Measurements from ENCODE around the gene DNAJB12. TPM values are rescaled to one million over a fixed set of nuclear protein-coding genes. Genes with fewer than 3 reads are reported as not detected.

DNAJB12 gene
- total RNA-seq, 1 experiment from 2014 or later: 25.8 TPM

GRCh38 chr10:72303424-72304128, 51.1 kb downstream of the DNAJB12 start:
- POLR2A ChIA-PET: interaction anchor here (0.7 to 6.2 kb wide), 10 partner anchors 10 to 66 kb away, joined by 3 to 162 read pairs (median 22); partner anchors contain the start of gene DDIT4
- Histone ChIP-seq H3K27me3 (ENCODE audit: insufficient read depth, low read length) (no peaks in the 10 kb centered on the region), H2AFZ (ENCODE audit: low read depth, low read length, poor library complexity, severe bottlenecking) (no peak overlapping the region), H3K36me3 (ENCODE audit: control insufficient read depth in 1 of 2, insufficient read depth in 2 of 2, low read length in 2 of 2) (no peaks in the 10 kb centered on the region), H3K27ac (ENCODE audit: low read depth, low read length) (no peak overlapping the region), H3K9ac (ENCODE audit: low read length) (no peak overlapping the region), H3K9me3 (ENCODE audit: control insufficient read depth in 1 of 2, insufficient read depth in 1 of 2, low read depth in 1 of 2, low read length in 2 of 2) (no peaks in the 10 kb centered on the region), H3K4me2 (ENCODE audit: low read length) (no peak overlapping the region), H3K4me1 (ENCODE audit: control insufficient read depth in 1 of 2, insufficient read depth in 2 of 2, low read length in 2 of 2) (peaks cover 9 to 33% of the 10 kb centered on the region in 2 experiments), H4K20me1 (ENCODE audit: insufficient read depth) (no peaks in the 10 kb centered on the region), H3K4me3 (replicated peaks in 1 of 2; ENCODE audit: low read depth in 1 of 2, low read length in 2 of 2) (no peak overlapping the region), H3K9me2 (ENCODE audit: insufficient read depth) (no peaks in the 10 kb centered on the region), H3K79me2 (ENCODE audit: insufficient read depth, low read length) (no peaks in the 10 kb centered on the region)
- RAD21 ChIA-PET (ENCODE audit: low non-redundant PET in 1 of 2, low total read pairs in 2 of 2, uncharacterized antibody in 2 of 2, unreplicated experiment in 2 of 2): no interaction called here
- CTCF ChIA-PET: interaction anchor here (0.7 to 1.3 kb wide), 5 partner anchors 27 to 407 kb away, joined by 3 to 4 read pairs (median 3); no protein-coding TSS in a partner anchor
- intact Hi-C loops (cut with micrococcal nuclease): no loop called here
- DNase-seq (ENCODE audit: low read depth, low spot score) (no peak), ATAC-seq (no peak)
- peak; percentile 38 for TF ChIP-seq POLR2AphosphoS5 (IDR thresholded peaks at IDR 0.05; ENCODE audit: low read depth, low read length)
- TF ChIP-seq POLR2A (IDR thresholded peaks at IDR 0.05; ENCODE audit: borderline replicate concordance, extremely low read depth, insufficient read depth, insufficient read length): peak; percentile 96
- TF ChIP-seq MAX (IDR thresholded peaks at IDR 0.05): no peak
- no TSS peak for BruUV-seq (replicated peaks)

DNA sequence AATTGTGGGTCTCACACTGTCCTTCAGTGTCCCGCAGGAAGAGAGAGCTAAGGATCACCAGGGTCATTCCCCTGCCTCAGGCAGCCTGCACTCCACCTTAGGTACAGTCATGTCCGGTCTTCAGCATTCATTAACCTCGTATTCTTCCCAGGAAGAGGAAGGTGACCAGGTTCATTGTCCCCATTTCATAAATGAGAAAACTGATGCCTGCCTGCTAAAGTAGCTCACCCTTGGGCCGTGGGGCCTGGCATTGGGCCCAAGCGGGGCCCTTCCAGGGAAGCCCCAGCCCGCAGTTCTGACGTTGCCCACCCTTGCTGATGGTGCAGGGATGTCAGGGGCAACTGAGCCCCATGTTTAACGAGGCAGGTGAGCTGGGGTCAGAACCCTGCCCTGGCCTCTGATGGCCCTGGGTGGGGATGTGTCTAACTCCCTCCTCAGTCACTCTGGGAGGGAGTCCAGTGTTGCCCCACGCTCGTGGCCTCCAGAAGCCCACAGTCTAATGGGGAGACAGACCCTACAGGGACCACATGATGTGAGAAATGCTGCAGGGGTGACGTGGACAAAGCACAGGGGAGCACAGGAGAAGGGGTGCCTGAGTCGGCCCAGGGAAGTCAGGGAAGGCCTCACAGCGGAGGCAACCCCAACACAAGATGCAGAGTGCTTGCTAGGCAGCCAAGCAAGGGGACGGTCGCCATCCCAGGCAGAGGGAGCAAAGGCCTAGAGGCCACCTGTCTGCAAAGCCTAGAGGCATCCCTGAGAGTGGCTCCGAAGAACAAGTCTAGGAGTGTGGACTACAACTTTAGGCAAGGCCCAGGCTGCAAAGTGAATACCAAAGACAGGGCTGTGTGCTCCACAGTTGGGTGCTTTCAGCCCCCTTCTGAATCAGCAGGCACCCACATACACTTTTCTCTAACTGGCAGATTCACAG, 55.9 kb downstream of the DNAJB12 start:
- ATAC-seq (no peak), DNase-seq (ENCODE audit: low read depth, low spot score) (no peak)
- intact Hi-C loops (cut with micrococcal nuclease): no loop called here
- no peaks in the 10 kb centered on the region for H3K36me3 ChIP-seq (ENCODE audit: control insufficient read depth in 1 of 2, insufficient read depth in 2 of 2, low read length in 2 of 2)
- peak overlapping the region; percentile 87 for H3K9ac ChIP-seq (ENCODE audit: low read length)
- BruUV-seq (replicated peaks): no TSS peak
- H3K4me2 ChIP-seq (ENCODE audit: low read length): peak overlapping the region; percentile 76
- no peaks in the 10 kb centered on the region for H3K9me2 ChIP-seq (ENCODE audit: insufficient read depth)
- RAD21 ChIA-PET (ENCODE audit: low non-redundant PET in 1 of 2, low total read pairs in 2 of 2, uncharacterized antibody in 2 of 2, unreplicated experiment in 2 of 2): no interaction called here
- no peaks in the 10 kb centered on the region for H3K27me3 ChIP-seq (ENCODE audit: insufficient read depth, low read length)
- TF ChIP-seq ZFX (IDR thresholded peaks at IDR 0.05): peak; percentile 31; the same call in 1 of the 2 replicates
- TF ChIP-seq EGR1 (IDR thresholded peaks at IDR 0.05; ENCODE audit: low read depth): no peak
- TF ChIP-seq ELF1 (IDR thresholded peaks at IDR 0.05; ENCODE audit: borderline replicate concordance, low read depth): no peak
- TF ChIP-seq SP1 (IDR thresholded peaks at IDR 0.05; ENCODE audit: low read depth): no peak
- POLR2A ChIA-PET: interaction anchor here (0.7 to 15.0 kb wide), 6 partner anchors 9 to 30 kb away, joined by 3 to 371 read pairs (median 101); partner anchors contain the start of gene DDIT4
- H3K4me3 ChIP-seq (replicated peaks in 1 of 2; ENCODE audit: low read depth in 1 of 2, low read length in 2 of 2): peak overlapping the region in 1 of 2 experiments; percentile 64; a peak in 2 of 4 replicates
- H3K79me2 ChIP-seq (ENCODE audit: insufficient read depth, low read length): no peaks in the 10 kb centered on the region
- CTCF ChIA-PET: no interaction called here
- H3K9me3 ChIP-seq (ENCODE audit: control insufficient read depth in 1 of 2, insufficient read depth in 1 of 2, low read depth in 1 of 2, low read length in 2 of 2): no peaks in the 10 kb centered on the region
- H3K27ac ChIP-seq (ENCODE audit: low read depth, low read length): peak overlapping the region; percentile 98
- H3K4me1 ChIP-seq (ENCODE audit: control insufficient read depth in 1 of 2, insufficient read depth in 2 of 2, low read length in 2 of 2): peaks cover 21 to 55% of the 10 kb centered on the region in 2 experiments
- H4K20me1 ChIP-seq (ENCODE audit: insufficient read depth): no peaks in the 10 kb centered on the region
- no peak overlapping the region for H2AFZ ChIP-seq (ENCODE audit: low read depth, low read length, poor library complexity, severe bottlenecking)

Data from HCT116 (cell line).